HFFc6 (cell line): Measurements from ENCODE around the gene CLNS1A. TPM values are rescaled to one million over a fixed set of nuclear protein-coding genes. Genes with fewer than 3 reads are reported as not detected.

Experiments
- DNase-seq: peaks from one replicate; pipeline ENCODE4 v3.0.0-alpha.2; 2018
- H3K27ac Mint-ChIP-seq: 2 replicates; pipeline ENCODE4 v1.8.0; 2020; ENCODE audit warnings: mild to moderate bottlenecking, mixed read lengths
- H3K27me3 Mint-ChIP-seq: 2 replicates; pipeline ENCODE4 v1.8.0; 2021; ENCODE audit warnings: mild to moderate bottlenecking, moderate library complexity, mixed read lengths; ENCODE audit not compliant: insufficient read depth
- H3K36me3 Mint-ChIP-seq: 2 replicates; pipeline ENCODE4 v1.8.0; 2021; ENCODE audit warnings: low read depth, mixed read lengths
- H3K4me1 Mint-ChIP-seq: 2 replicates; pipeline ENCODE4 v1.8.0; 2020; ENCODE audit warnings: low read depth, mixed read lengths
- H3K4me3 Mint-ChIP-seq: 2 replicates; pipeline ENCODE4 v1.8.0; 2020; ENCODE audit warnings: mild to moderate bottlenecking, moderate library complexity, mixed read lengths
- H3K9me3 Mint-ChIP-seq: 2 replicates; pipeline ENCODE4 v1.8.0; 2020; ENCODE audit warnings: mild to moderate bottlenecking, mixed read lengths
- long read RNA-seq: library from polyadenylated mRNA; unstranded; transcript quantifications from one replicate; pipeline ENCODE4 v2.0.0, GENCODE V29; 2019
- total RNA-seq, 6 experiments: library from RNA; stranded (reverse); fragmentation: NEBNext Ultra II Directional; extraction: Animal tissue kit (Norgen Biotek cat#: 25700); gene quantifications; 2 replicates in 1 of 6; 3 replicates in 5 of 6; pipeline ENCODE4 v1.2.3, GENCODE V29; 2021
- TF ChIP-seq, protein P1 (sequence below): fragments of 200-600 bp; sonication (generic); IDR thresholded peaks from 2 replicates; pipeline ENCODE4 v1.5.0; 2021; ENCODE audit warnings: antibody characterized with exemption, mild to moderate bottlenecking

Gene CLNS1A, protein sequence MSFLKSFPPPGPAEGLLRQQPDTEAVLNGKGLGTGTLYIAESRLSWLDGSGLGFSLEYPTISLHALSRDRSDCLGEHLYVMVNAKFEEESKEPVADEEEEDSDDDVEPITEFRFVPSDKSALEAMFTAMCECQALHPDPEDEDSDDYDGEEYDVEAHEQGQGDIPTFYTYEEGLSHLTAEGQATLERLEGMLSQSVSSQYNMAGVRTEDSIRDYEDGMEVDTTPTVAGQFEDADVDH
- 10 to 100 TPM; 91.5 to 98.6 (median 94.7) TPM for total RNA-seq
- long read RNA-seq, transcript CLNS1A-204 (7 exons, 2,993 nt): major isoform, 111 of 125 reads
- long read RNA-seq, partial matches to known transcripts: 6 of 125 reads
- long read RNA-seq, other reads (novel, unspliced or antisense): 7 of 125 reads

DNA sequence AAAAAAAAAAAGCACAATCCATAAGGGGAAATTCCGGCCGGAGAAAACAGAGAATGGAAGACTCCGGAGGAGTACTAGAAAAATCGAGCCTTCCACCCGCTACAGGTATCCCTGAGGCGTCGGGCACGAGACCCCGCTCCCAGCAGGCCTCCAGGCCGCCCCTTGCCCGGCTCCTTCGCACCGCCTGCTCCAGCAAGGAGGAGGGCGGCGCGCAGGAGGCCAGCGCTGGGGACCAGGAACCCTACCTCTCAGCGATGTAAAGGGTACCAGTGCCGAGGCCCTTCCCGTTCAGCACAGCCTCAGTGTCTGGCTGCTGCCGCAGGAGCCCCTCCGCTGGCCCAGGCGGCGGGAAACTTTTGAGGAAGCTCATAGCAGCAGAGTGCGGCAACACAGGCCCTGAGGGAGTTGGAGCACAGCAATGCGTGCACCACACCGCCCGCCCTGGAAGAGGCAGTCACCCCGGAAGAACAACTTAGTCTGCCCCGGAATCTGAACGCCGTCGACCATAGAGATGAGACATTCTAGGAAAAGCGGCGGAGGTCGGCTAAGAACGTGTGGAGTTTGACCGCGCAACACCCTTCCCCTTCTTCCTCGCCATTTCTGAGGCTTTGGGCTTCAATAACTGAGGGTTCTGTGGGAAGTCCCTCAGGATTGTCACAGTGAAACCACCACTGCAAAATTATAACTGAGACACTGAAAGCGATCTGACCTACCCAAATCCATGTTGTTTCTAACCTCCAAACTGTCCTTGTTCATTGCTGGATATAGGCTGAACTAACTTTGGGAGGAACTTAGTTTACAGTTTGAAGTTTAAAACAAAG lies at the start of gene CLNS1A:
CLNS1A (minus strand) TSS at position 450 of the 821 bp plus-strand sequence; CDS start at position 370, 80 bp downstream.
- Mint-ChIP-seq H3K9me3 (no peaks in the 10 kb centered on the region), H3K4me1 (peaks cover 42% of the 10 kb centered on the region), H3K27ac (peak within 1 kb of the TSS; percentile 93), H3K4me3 (peak within 1 kb of the TSS; percentile 96), H3K36me3 (peaks cover 7% of the 10 kb centered on the region; the same call in 1 of the 2 replicates), H3K27me3 (no peaks in the 10 kb centered on the region)
- peak; percentile 83 for DNase-seq
- TF ChIP-seq, protein P1, sequence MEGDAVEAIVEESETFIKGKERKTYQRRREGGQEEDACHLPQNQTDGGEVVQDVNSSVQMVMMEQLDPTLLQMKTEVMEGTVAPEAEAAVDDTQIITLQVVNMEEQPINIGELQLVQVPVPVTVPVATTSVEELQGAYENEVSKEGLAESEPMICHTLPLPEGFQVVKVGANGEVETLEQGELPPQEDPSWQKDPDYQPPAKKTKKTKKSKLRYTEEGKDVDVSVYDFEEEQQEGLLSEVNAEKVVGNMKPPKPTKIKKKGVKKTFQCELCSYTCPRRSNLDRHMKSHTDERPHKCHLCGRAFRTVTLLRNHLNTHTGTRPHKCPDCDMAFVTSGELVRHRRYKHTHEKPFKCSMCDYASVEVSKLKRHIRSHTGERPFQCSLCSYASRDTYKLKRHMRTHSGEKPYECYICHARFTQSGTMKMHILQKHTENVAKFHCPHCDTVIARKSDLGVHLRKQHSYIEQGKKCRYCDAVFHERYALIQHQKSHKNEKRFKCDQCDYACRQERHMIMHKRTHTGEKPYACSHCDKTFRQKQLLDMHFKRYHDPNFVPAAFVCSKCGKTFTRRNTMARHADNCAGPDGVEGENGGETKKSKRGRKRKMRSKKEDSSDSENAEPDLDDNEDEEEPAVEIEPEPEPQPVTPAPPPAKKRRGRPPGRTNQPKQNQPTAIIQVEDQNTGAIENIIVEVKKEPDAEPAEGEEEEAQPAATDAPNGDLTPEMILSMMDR: 0 out of 2 replicates have a peak, but pooled peaks have one; percentile 11

GRCh38 chr11:77687088-77687487 lies 49.5 kb upstream of the CLNS1A start:
- no peaks in the 10 kb centered on the region; the same call in 1 of the 2 replicates for H3K27me3 Mint-ChIP-seq
- H3K27ac Mint-ChIP-seq: no peak overlapping the region
- TF ChIP-seq, protein P1: no peak
- no peaks in the 10 kb centered on the region for H3K4me1 Mint-ChIP-seq
- H3K36me3 Mint-ChIP-seq: peaks cover 30% of the 10 kb centered on the region
- no peak for DNase-seq
- no peaks in the 10 kb centered on the region for H3K9me3 Mint-ChIP-seq
- no peak overlapping the region for H3K4me3 Mint-ChIP-seq

DNA sequence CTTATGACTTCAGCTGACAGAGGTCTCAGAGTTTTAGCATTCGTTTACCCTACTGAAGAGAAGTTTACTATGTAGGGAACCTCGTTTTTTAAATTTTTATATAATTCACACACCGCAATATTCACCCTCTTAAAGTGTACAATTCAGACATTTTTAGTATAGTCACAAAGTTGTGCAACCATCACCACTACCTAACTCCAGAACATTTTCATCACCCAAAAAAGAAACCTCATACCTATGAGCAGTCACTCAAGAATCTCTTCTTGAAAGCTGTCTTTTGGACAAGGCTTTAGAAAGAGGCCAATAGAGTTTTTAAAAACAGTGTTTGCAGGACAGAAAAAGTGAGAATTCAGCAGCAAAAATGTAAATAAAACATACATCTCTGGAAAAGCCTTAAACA lies 39.5 kb upstream of the CLNS1A start:
- H3K36me3 Mint-ChIP-seq: peaks cover 60% of the 10 kb centered on the region
- peak overlapping the region; percentile 7; the same call in 1 of the 2 replicates for H3K27ac Mint-ChIP-seq
- no peaks in the 10 kb centered on the region for H3K9me3 Mint-ChIP-seq
- TF ChIP-seq, protein P1: no peak
- DNase-seq: no peak
- peaks cover 1% of the 10 kb centered on the region; the same call in 1 of the 2 replicates for H3K27me3 Mint-ChIP-seq
- H3K4me3 Mint-ChIP-seq: no peak overlapping the region
- H3K4me1 Mint-ChIP-seq: peaks cover 29% of the 10 kb centered on the region

GRCh38 chr11:77672264-77672663 lies 34.7 kb upstream of the CLNS1A start:
- Mint-ChIP-seq H3K27me3 (peaks cover 1% of the 10 kb centered on the region), H3K4me1 (peaks cover 59% of the 10 kb centered on the region), H3K27ac (peak overlapping the region; percentile 80), H3K4me3 (peak overlapping the region; percentile 10; the same call in 1 of the 2 replicates), H3K36me3 (peaks cover 67% of the 10 kb centered on the region), H3K9me3 (no peaks in the 10 kb centered on the region)
- DNase-seq: peak; percentile 96
- TF ChIP-seq, protein P1: no peak

GRCh38 chr11:77669848-77670511 lies 32.4 kb upstream of the CLNS1A start:
- H3K27ac Mint-ChIP-seq: peak overlapping the region; percentile 29; the same call in 1 of the 2 replicates

More at GRCh38 chr11:77669848-77670511, 32.4 kb upstream of the CLNS1A start:
- H3K9me3 Mint-ChIP-seq: no peaks in the 10 kb centered on the region
- TF ChIP-seq, protein P1: no peak
- peak overlapping the region; percentile 4; the same call in 1 of the 2 replicates for H3K4me3 Mint-ChIP-seq
- DNase-seq: peak; percentile 22
- H3K36me3 Mint-ChIP-seq: peaks cover 54% of the 10 kb centered on the region
- peaks cover 52% of the 10 kb centered on the region for H3K4me1 Mint-ChIP-seq
- H3K27me3 Mint-ChIP-seq: peaks cover 1% of the 10 kb centered on the region
